HepG2 (cell line): ENCODE measurements around the gene PSMB9. TPM values are rescaled to one million over a fixed set of nuclear protein-coding genes. Genes with fewer than 3 reads are reported as not detected.
A peak's percentile ranks its signal among the peaks of the same experiment; 100 is the strongest.

ENCODE experiments used
- ATF5 ChIP-seq: sonication (generic); formaldehyde crosslinking; IDR thresholded peaks from 2 replicates; pipeline ENCODE4 v1.4.0; 2020; ENCODE audit warnings: mild to moderate bottlenecking, low read depth, missing genetic modification reagents
- CENPT ChIP-seq: sonication (generic); formaldehyde crosslinking; IDR thresholded peaks from 2 replicates; pipeline ENCODE4 v1.8.0; 2022; ENCODE audit warnings: low read depth, mild to moderate bottlenecking, moderate library complexity, missing genetic modification reagents
- CERS6 ChIP-seq: sonication (generic); formaldehyde crosslinking; IDR thresholded peaks from 2 replicates; pipeline ENCODE4 v1.5.0; 2020; ENCODE audit warnings: missing genetic modification reagents
- DRAP1 ChIP-seq: IDR thresholded peaks from 2 replicates; pipeline ENCODE4 v1.6.1; 2016; ENCODE audit warnings: missing genetic modification reagents, missing compliant biosample characterization
- ERF ChIP-seq: IDR thresholded peaks from 2 replicates; pipeline ENCODE4 v1.6.1; 2018; ENCODE audit warnings: missing biosample characterization, missing genetic modification reagents
- NR0B2 ChIP-seq: sonication (generic); formaldehyde crosslinking; IDR thresholded peaks from 2 replicates; pipeline ENCODE4 v1.4.0; 2020; ENCODE audit warnings: mild to moderate bottlenecking, missing genetic modification reagents
- PTBP1 ChIP-seq: fragments of 200-400 bp; formaldehyde crosslinking; IDR thresholded peaks from 2 replicates; pipeline ENCODE4 v1.6.1; 2018; ENCODE audit warnings: low read length, low read depth; ENCODE audit not compliant: poor library complexity, severe bottlenecking
- TBL1XR1 ChIP-seq: fragments of 150-350 bp; IDR thresholded peaks from 2 replicates; pipeline ENCODE4 v1.6.1; 2014; ENCODE audit warnings: borderline replicate concordance, low read length; ENCODE audit not compliant: partially characterized antibody
- TFDP1 ChIP-seq: IDR thresholded peaks from 2 replicates; pipeline ENCODE4 v1.6.1; 2016; ENCODE audit warnings: missing compliant biosample characterization, missing genetic modification reagents, borderline replicate concordance
- TRAFD1 ChIP-seq: sonication (generic); formaldehyde crosslinking; IDR thresholded peaks from 2 replicates; pipeline ENCODE4 v1.5.1; 2020; ENCODE audit warnings: missing genetic modification reagents, mild to moderate bottlenecking, borderline replicate concordance
- U2AF1 ChIP-seq: fragments of 200-400 bp; formaldehyde crosslinking; optimal IDR thresholded peaks from 2 replicates; pipeline ENCODE3; 2017; ENCODE audit warnings: mild to moderate bottlenecking, low read depth, low read length
- YEATS2 ChIP-seq: sonication (generic); formaldehyde crosslinking; IDR thresholded peaks from 2 replicates; pipeline ENCODE4 v1.4.0; 2020; ENCODE audit warnings: missing genetic modification reagents, borderline replicate concordance
- ZFP82 ChIP-seq: sonication (generic); formaldehyde crosslinking; IDR thresholded peaks from 2 replicates; pipeline ENCODE4 v1.5.1; 2020; ENCODE audit warnings: mild to moderate bottlenecking, missing genetic modification reagents, borderline replicate concordance
- ZNF232 ChIP-seq: sonication (generic); formaldehyde crosslinking; IDR thresholded peaks from 2 replicates; pipeline ENCODE4 v1.4.0; 2020; ENCODE audit warnings: missing genetic modification reagents, borderline replicate concordance
- ZNF317 ChIP-seq: sonication (generic); formaldehyde crosslinking; IDR thresholded peaks from 2 replicates; pipeline ENCODE4 v1.5.0; 2020; ENCODE audit warnings: mild to moderate bottlenecking, missing genetic modification reagents
- ZNF609 ChIP-seq: sonication (generic); formaldehyde crosslinking; IDR thresholded peaks from 2 replicates; pipeline ENCODE4 v1.4.0; 2020; ENCODE audit warnings: mild to moderate bottlenecking, missing genetic modification reagents, borderline replicate concordance
- ZNF672 ChIP-seq: sonication (generic); formaldehyde crosslinking; IDR thresholded peaks from 2 replicates; pipeline ENCODE4 v1.8.1; 2022; ENCODE audit warnings: missing genetic modification reagents
- polyA plus RNA-seq, 8 experiments: library from polyadenylated mRNA; depleted of rRNA in 3 of 8; stranded (reverse) in 7 of 8; unstranded in 1 of 8; fragments of >200 nt; fragmentation: Illumina TruSeq in 4 of 8; extraction: Trizol in 4 of 8; gene quantifications; 2 replicates each; pipeline versions ENCODE4 v1.2.1 to v1.2.3, GENCODE V29; 2011 to 2016; ENCODE audit warnings: low read depth in 4 of 8, missing spikeins in 1 of 8, mixed read lengths in 1 of 8; ENCODE audit not compliant: insufficient read depth in 1 of 8
- total RNA-seq, 5 experiments: library from RNA; depleted of rRNA; stranded (reverse); fragments of >200 nt; fragmentation: Illumina TruSeq; extraction: Trizol; gene quantifications; 2 replicates each; pipeline ENCODE4 v1.2.3, GENCODE V29; 2016; ENCODE audit warnings: low read depth in 1 of 5

The PSMB9 gene
- total and polyA plus RNA-seq, 2 of the 13 experiments (the other 11 are each of a cell fraction or from before 2014, with no cell fraction given) = 15.6 to 16.0 TPM

GRCh38 chr6:32894085-32895005 is 40.4 kb downstream of the PSMB9 start (continued):
- TF ChIP-seq ZNF317 (CRISPR knock-in tag) (0 out of 2 replicates have a peak, but pooled peaks have one; percentile 13), ZNF232 (CRISPR knock-in tag) (no peak), ERF (CRISPR knock-in tag) (peak; percentile 90), TRAFD1 (CRISPR knock-in tag) (no peak; the same call in 1 of the 2 replicates), DRAP1 (CRISPR knock-in tag) (peak; percentile 85), ZFP82 (no peak), ATF5 (CRISPR knock-in tag) (no peak), NR0B2 (no peak), YEATS2 (CRISPR knock-in tag) (peak; percentile 86; the same call in 1 of the 2 replicates), PTBP1 (no peak), CENPT (CRISPR knock-in tag) (no peak), TFDP1 (CRISPR knock-in tag) (peak; percentile 90), U2AF1 (no peak), ZNF609 (CRISPR knock-in tag) (no peak), CERS6 (CRISPR knock-in tag) (no peak), ZNF672 (CRISPR knock-in tag) (no peak), TBL1XR1 (no peak)
